Measurements from ENCODE around the gene CAMK2N1. TPM values are rescaled to one million over a fixed set of nuclear protein-coding genes. Genes with fewer than 3 reads are reported as not detected.
A peak's percentile ranks its signal among the peaks of the same experiment; 100 is the strongest.

The CAMK2N1 gene
- total and polyA plus RNA-seq, 2 of the 13 experiments (the other 11 are each of a cell fraction or from before 2014, with no cell fraction given): 38.0 to 38.6 TPM

GRCh38 chr1:20480243-20480944 is 5.6 kb downstream of the CAMK2N1 start (continued):
- TF ChIP-seq SP1 (IDR thresholded peaks at IDR 0.05) (no peak), SP1 (CRISPR knock-in tag; IDR thresholded peaks at IDR 0.05) (peak; percentile 43; the same call in 1 of the 2 replicates), GATA4 (IDR thresholded peaks at IDR 0.05; ENCODE audit: borderline replicate concordance, low read depth) (peak; percentile 77; the same call in 1 of the 2 replicates), POLR2G (IDR thresholded peaks at IDR 0.05; ENCODE audit: low read depth, low read length) (peak; percentile 81), TCF7 (IDR thresholded peaks at IDR 0.05; ENCODE audit: low read depth) (peak; percentile 74), ZNF512 (CRISPR knock-in tag; IDR thresholded peaks at IDR 0.05) (no peak), ZNF510 (CRISPR knock-in tag; IDR thresholded peaks at IDR 0.05; ENCODE audit: low read depth) (peak; percentile 33; the same call in 1 of the 2 replicates), SOX5 (CRISPR knock-in tag; IDR thresholded peaks at IDR 0.05; ENCODE audit: borderline replicate concordance) (peak; percentile 97), YEATS2 (CRISPR knock-in tag; IDR thresholded peaks at IDR 0.05; ENCODE audit: borderline replicate concordance) (peak; percentile 70; the same call in 1 of the 2 replicates), RERE (CRISPR knock-in tag; IDR thresholded peaks at IDR 0.05; ENCODE audit: low read depth) (peak; percentile 66; the same call in 1 of the 2 replicates), BRCA1 (CRISPR knock-in tag; IDR thresholded peaks at IDR 0.05) (peak; percentile 18; the same call in 1 of the 2 replicates), NONO (IDR thresholded peaks at IDR 0.05) (no peak), NONO (CRISPR knock-in tag; conservative IDR thresholded peaks at IDR 0.05) (peak; percentile 69), JUNB (CRISPR knock-in tag; IDR thresholded peaks at IDR 0.05; ENCODE audit: borderline replicate concordance) (peak; percentile 31; the same call in 1 of the 2 replicates), ZNF101 (CRISPR knock-in tag; IDR thresholded peaks at IDR 0.05; ENCODE audit: borderline replicate concordance, low read depth) (no peak), ETV5 (CRISPR knock-in tag; IDR thresholded peaks at IDR 0.05; ENCODE audit: borderline replicate concordance) (peak; percentile 70; the same call in 1 of the 2 replicates), ELK4 (CRISPR knock-in tag; IDR thresholded peaks at IDR 0.05; ENCODE audit: borderline replicate concordance) (no peak)
- TF ChIP-seq, protein P1, sequence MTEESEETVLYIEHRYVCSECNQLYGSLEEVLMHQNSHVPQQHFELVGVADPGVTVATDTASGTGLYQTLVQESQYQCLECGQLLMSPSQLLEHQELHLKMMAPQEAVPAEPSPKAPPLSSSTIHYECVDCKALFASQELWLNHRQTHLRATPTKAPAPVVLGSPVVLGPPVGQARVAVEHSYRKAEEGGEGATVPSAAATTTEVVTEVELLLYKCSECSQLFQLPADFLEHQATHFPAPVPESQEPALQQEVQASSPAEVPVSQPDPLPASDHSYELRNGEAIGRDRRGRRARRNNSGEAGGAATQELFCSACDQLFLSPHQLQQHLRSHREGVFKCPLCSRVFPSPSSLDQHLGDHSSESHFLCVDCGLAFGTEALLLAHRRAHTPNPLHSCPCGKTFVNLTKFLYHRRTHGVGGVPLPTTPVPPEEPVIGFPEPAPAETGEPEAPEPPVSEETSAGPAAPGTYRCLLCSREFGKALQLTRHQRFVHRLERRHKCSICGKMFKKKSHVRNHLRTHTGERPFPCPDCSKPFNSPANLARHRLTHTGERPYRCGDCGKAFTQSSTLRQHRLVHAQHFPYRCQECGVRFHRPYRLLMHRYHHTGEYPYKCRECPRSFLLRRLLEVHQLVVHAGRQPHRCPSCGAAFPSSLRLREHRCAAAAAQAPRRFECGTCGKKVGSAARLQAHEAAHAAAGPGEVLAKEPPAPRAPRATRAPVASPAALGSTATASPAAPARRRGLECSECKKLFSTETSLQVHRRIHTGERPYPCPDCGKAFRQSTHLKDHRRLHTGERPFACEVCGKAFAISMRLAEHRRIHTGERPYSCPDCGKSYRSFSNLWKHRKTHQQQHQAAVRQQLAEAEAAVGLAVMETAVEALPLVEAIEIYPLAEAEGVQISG (CRISPR knock-in tag; IDR thresholded peaks at IDR 0.05): peak; percentile 70
